Smooth muscle cell (in vitro differentiated cells): ENCODE data around the gene PER1. TPM values are rescaled to one million over a fixed set of nuclear protein-coding genes. Genes with fewer than 3 reads are reported as not detected.

Experiments used
- DNase-seq: peaks from one replicate; lab custom pipeline; 2025; ENCODE audit not compliant: unreplicated experiment; lab: John Stamatoyannopoulos, UW
- H2AFZ ChIP-seq: fragments of 200-600 bp; sonication (generic); 2 replicates; pipeline ENCODE4 v1.6.0; 2016; ENCODE audit warnings: antibody characterized with exemption, low read depth, mild to moderate bottlenecking
- H3F3A ChIP-seq: fragments of 200-600 bp; sonication (generic); 2 replicates; pipeline ENCODE4 v1.6.0; 2017; ENCODE audit warnings: antibody characterized with exemption, low read depth
- H3K27ac ChIP-seq: fragments of 200-600 bp; sonication (generic); 2 replicates; pipeline ENCODE4 v1.5.1; 2016; ENCODE audit warnings: low read depth, mild to moderate bottlenecking
- H3K27me3 ChIP-seq: fragments of 200-600 bp; sonication (generic); 2 replicates; pipeline ENCODE4 v1.6.1; 2016; ENCODE audit warnings: low read depth, mild to moderate bottlenecking
- H3K36me3 ChIP-seq: fragments of 200-600 bp; sonication (generic); 2 replicates; pipeline ENCODE4 v1.5.1; 2016; ENCODE audit warnings: low read depth
- H3K4me1 ChIP-seq: fragments of 200-600 bp; sonication (generic); 2 replicates; pipeline ENCODE4 v1.5.1; 2016; ENCODE audit warnings: low read depth
- H3K4me2 ChIP-seq: fragments of 200-600 bp; sonication (generic); 2 replicates; pipeline ENCODE4 v1.6.0; 2016; ENCODE audit warnings: mild to moderate bottlenecking
- H3K4me3 ChIP-seq: fragments of 200-600 bp; sonication (generic); 2 replicates; pipeline ENCODE4 v1.5.1; 2016; ENCODE audit warnings: mild to moderate bottlenecking
- H3K79me2 ChIP-seq: fragments of 200-600 bp; sonication (generic); 2 replicates; pipeline ENCODE4 v1.6.0; 2016; ENCODE audit warnings: low read depth, mild to moderate bottlenecking
- H3K9ac ChIP-seq: fragments of 200-600 bp; sonication (generic); 2 replicates; pipeline ENCODE4 v1.6.0; 2016; ENCODE audit warnings: low read depth
- H3K9me3 ChIP-seq: fragments of 200-600 bp; sonication (generic); replicated peaks from 2 replicates; pipeline ENCODE4 v1.5.1; 2016; ENCODE audit warnings: low read depth
- H4K20me1 ChIP-seq: fragments of 200-600 bp; sonication (generic); 2 replicates; pipeline ENCODE4 v1.6.0; 2016; ENCODE audit warnings: low read depth
- WGBS: methylation state at CpG from one replicate; pipeline ENCODE4 v1.1.7; 2016; ENCODE audit warnings: low lambda C conversion rate; 5-methylcytosine and 5-hydroxymethylcytosine counted together
- polyA plus RNA-seq: library from polyadenylated mRNA; unstranded; fragments of >200 nt; fragmentation: Nextera tagmentation; extraction: Ambion mirVana; gene quantifications from 2 replicates; pipeline ENCODE4 v1.2.1, GENCODE V29; 2016
- total RNA-seq: library from RNA; depleted of rRNA; stranded (reverse); fragments of >200 nt; gene quantifications from 2 replicates; pipeline ENCODE4 v1.2.3, GENCODE V29; 2014
- TF ChIP-seq, protein P1 (sequence below): fragments of 200-600 bp; sonication (generic); IDR thresholded peaks from 2 replicates; pipeline ENCODE4 v1.5.1; 2017; ENCODE audit warnings: borderline replicate concordance, mild to moderate bottlenecking, antibody characterized with exemption; ENCODE audit not compliant: insufficient read depth, poor library complexity, severe bottlenecking

Gene PER1
- total and polyA plus RNA-seq, 2 experiments from 2014 or later, result 29.0 to 55.2 TPM

DNA sequence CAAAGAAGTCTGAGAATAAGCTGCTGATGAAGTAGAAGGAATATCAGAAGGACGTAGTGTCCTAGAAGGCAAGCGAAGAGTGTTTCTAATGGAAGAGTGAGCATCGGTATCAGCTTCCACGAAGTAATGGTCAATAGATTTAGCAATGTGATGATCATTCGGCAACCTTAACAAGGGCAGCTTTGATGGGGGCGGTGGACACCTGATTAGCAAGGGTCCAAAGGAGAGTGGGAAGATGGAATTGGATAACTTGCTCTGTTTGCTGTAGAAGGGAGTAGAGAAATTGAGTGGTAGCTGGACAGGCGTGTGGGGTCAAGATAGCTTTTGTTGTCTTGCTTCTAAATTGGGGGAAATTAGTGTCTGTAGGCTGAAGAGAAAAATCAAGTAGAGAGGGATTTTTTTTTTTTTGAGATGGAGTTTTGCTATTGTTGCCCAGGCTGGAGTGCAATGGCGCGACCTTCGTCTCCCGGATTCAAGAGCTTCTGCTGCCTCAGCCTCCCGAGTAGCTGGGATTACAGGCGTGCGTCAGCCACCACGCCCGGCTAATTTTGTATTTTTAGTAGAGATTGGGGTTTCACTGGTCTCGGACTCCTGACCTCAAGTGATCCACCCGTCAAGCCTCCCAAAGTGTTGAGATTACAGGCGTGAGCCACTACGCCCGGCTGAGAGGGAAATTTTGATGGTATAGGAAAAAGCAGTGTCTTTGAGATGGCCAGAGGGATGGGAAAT is 14.4 kb downstream of the PER1 start:
- Histone ChIP-seq H3K79me2 (no peaks in the 10 kb centered on the region), H3K9ac (peak overlapping the region; percentile 25), H3K4me1 (no peaks in the 10 kb centered on the region), H3K4me2 (peak overlapping the region; percentile 85), H3K27ac (peak overlapping the region; percentile 46), H3K36me3 (no peaks in the 10 kb centered on the region), H3K27me3 (no peaks in the 10 kb centered on the region), H3K9me3 (no peaks in the 10 kb centered on the region), H4K20me1 (peaks cover 27% of the 10 kb centered on the region), H2AFZ (no peak overlapping the region), H3F3A (peaks cover 21% of the 10 kb centered on the region), H3K4me3 (peak overlapping the region; percentile 47)
- 25% methylated on average over 21 of the region's 21 CpGs for WGBS
- no peak for DNase-seq
- TF ChIP-seq, protein P1, sequence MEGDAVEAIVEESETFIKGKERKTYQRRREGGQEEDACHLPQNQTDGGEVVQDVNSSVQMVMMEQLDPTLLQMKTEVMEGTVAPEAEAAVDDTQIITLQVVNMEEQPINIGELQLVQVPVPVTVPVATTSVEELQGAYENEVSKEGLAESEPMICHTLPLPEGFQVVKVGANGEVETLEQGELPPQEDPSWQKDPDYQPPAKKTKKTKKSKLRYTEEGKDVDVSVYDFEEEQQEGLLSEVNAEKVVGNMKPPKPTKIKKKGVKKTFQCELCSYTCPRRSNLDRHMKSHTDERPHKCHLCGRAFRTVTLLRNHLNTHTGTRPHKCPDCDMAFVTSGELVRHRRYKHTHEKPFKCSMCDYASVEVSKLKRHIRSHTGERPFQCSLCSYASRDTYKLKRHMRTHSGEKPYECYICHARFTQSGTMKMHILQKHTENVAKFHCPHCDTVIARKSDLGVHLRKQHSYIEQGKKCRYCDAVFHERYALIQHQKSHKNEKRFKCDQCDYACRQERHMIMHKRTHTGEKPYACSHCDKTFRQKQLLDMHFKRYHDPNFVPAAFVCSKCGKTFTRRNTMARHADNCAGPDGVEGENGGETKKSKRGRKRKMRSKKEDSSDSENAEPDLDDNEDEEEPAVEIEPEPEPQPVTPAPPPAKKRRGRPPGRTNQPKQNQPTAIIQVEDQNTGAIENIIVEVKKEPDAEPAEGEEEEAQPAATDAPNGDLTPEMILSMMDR, result no peak

DNA sequence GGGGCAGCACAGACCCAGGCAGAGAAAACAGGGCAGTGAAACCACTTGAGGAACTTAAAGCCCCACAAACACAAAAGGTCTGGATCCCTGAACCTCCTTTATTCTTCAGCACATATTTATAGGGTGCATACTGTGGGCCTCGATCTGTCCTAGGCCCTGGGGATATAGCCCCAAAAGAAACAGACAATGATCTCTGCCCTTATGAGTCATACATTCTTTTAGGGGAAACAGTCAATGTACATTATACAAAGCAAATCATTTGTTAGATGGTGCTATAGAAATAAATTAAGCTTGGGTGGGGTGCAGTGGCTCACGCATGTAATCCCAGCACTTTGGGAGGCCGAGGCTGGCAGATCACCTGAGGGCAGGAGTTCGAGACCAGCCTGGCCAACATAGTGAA is 18.3 kb downstream of the PER1 start:
- no peak overlapping the region for H3K9ac ChIP-seq
- H3K4me1 ChIP-seq, result no peaks in the 10 kb centered on the region
- no peaks in the 10 kb centered on the region for H4K20me1 ChIP-seq
- no peak overlapping the region for H3K4me2 ChIP-seq
- no peak overlapping the region for H2AFZ ChIP-seq
- no peak overlapping the region for H3K27ac ChIP-seq
- no peaks in the 10 kb centered on the region for H3K9me3 ChIP-seq
- H3K4me3 ChIP-seq, result no peak overlapping the region
- no peak for DNase-seq
- peaks cover 11% of the 10 kb centered on the region for H3K27me3 ChIP-seq
- peaks cover 5% of the 10 kb centered on the region for H3F3A ChIP-seq
- no peaks in the 10 kb centered on the region for H3K79me2 ChIP-seq
- H3K36me3 ChIP-seq, result no peaks in the 10 kb centered on the region
- TF ChIP-seq, protein P1, result no peak
- 93% methylated on average over 4 of the region's 4 CpGs for WGBS

DNA sequence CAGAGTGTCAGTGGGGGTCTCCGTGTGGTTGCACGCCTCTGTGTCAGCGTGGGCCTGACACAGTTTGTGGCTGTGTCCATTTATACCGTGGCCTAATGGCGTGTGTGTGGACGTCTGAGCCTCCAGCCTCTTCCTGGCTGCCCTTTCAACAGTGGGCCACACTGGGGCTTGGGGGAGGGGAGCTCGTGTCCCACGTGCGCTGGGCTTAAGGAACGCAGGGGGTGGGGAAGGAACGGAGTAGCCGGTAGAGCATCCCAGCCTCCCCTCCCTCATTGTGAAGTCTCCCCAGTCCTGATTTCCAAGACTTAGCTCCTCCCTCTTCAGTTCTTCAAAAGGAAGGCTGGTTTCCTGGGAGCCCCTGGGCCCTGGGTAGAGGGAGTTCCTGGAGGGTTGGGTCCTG is 18.8 kb downstream of the PER1 start:
- H3K4me1 ChIP-seq, result no peaks in the 10 kb centered on the region
- no peak overlapping the region for H3K27ac ChIP-seq
- no peak for DNase-seq
- WGBS, result 64% methylated on average over 11 of the region's 12 CpGs
- no peak overlapping the region for H2AFZ ChIP-seq
- H3K36me3 ChIP-seq, result no peaks in the 10 kb centered on the region
- H3K9ac ChIP-seq, result no peak overlapping the region
- peaks cover 5% of the 10 kb centered on the region for H3F3A ChIP-seq
- TF ChIP-seq, protein P1, result no peak
- no peaks in the 10 kb centered on the region for H3K9me3 ChIP-seq
- no peaks in the 10 kb centered on the region for H3K79me2 ChIP-seq
- H4K20me1 ChIP-seq, result no peaks in the 10 kb centered on the region
- H3K27me3 ChIP-seq, result peaks cover 11% of the 10 kb centered on the region
- H3K4me2 ChIP-seq, result no peak overlapping the region
- H3K4me3 ChIP-seq, result no peak overlapping the region
